ENCODE data around the gene RFNG.

Gene RFNG

DNA sequence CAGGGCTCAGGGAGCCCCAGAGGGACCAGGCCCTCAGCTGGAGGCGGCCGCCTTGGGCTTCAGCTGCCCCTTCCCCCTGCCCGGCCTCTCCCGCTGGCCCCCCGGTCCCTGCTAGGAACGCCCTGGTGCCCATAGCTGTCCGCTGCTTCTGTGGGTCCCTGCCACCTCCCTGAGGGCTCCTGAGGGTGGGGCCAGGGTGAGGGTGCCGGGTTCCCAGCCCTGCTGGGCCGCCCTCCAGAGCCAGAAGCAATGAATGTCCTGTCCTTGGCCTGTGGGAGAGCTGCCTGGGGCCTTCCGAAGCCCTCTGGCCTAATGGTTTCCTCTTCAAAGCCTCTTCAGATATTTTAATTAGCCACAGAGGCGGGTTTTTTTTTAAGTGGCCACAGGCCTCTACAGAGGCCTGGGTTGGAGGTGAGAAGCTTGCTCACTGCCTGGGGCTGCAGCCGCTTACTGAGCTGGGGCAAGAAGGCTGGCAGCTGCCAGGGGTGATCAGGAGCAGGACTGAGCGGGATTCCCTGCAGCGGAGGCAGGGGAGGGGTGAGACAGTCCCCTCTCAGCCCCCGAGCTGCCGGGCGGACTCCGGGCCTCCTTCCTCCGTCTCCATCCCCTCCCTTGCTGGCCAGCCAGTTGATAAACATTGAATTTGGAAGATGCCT is 38.8 kb downstream of the RFNG start:
- peak in 1 of 2 experiments; percentile 21 for DNase-seq

DNA sequence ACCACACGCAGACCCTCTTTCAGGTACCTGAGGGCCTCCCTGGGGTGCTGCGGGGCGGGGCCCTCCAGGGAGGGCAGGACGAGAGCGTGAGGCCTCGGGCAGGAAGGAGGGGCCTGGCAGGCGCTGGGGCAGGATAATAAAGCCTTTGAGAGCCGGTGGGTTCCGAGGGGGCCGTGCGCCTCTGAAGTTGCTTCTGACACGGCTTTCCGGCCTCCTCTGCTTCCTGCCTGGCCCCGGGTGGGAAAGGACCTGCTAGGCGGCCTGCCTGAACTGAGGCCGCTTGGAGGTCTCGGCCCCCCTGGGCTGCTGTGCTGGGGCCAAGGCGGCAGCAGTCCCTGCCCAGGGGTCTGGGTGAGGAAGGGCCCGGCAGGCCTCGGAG is 39.4 kb downstream of the RFNG start:
- no peak for DNase-seq

DNA sequence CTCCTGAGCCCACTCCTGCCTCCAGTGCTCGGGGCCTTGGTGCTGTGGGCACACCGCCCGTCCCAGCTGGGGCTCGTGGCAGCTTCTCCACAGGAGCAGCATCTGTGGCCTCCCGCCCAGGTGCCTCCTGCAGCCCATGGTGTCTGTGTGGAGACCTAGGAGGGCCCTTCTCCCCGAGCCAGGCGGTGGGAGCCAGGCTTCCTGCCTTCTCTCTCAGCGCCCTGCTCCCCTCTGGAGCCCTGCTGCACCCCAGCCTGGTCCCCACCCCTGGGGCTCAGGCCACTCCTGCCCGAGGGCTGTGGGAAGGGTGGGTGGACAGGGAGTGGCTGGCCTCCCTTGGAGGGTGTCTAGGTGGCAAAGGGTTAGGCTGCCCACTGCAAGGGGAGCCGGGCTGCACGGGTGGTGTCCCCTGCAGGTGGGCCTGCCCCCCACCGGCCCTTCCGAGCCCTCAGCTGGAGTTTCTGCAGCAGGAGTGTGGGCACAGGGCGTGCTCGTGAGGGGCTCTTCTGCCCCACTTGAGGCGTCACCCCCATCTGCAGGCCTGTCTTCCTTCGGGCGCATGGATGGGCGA is 39.9 kb downstream of the RFNG start:
- no peak for DNase-seq

DNA sequence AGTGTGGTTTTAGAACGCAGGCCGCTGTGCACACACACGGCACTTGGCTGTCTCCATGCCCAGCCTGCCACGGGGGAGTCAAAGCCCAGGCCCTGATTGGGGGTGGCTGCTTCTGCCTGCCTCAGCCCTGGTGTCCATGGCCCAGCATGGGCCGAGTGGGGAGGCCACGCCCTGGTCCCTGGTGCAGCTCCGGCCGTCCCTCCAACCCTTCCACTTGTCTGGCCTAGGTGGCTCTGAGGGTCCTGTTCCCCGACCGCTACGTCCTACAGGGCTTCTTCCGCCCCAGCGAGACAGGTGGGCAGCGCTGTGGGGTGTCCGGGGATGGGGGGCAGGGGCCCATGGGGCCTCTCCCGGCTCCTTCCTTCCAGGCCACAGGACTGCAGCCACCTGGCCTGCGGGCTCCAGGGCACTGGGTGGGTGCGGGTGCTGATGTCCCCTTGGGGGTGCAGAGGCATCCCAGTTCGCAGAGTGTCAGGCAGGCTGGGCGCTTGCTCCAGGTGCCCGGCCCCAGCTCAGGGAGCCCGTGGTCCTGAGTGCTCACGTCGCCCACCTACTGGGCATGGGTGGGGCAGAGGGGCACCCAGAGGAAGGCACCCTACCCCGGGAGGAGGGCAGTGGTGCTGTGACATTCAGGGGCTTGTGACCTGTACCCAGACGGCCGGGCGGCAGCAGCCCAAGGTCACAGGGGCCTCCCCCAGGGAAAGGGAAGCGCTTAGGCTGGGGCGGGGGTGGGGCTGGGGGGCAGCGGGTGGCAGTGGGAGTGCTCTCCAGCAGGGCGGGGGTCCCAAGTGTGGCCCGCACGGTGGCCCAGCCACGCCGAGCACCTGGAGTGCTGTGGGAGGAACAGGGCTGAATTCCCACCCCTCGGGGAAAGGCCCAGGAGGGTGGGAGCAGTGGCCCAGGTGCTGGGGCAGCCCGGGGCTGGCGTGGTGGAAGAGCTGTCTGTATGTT is 40.8 kb downstream of the RFNG start:
- DNase-seq, result no peak

DNA sequence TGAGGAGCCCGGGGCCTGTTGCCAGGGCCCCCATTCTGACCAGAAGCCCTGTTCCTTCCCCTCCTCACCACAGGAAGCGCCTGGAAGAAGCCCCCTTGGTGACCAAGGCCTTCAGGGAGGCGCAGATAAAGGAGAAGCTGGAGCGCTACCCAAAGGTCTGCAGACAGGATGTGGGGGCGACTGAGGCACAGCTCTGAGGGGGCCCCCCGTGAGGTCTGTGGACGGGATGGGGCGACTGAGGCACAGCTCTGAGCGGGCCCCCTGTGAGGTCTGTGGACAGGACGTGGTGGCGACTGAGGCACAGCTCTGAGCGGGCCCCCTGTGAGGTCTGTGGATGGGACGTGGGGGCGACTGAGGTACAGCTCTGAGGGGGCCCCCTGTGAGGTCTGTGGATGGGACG is 42.2 kb downstream of the RFNG start:
- no peak for DNase-seq

DNA sequence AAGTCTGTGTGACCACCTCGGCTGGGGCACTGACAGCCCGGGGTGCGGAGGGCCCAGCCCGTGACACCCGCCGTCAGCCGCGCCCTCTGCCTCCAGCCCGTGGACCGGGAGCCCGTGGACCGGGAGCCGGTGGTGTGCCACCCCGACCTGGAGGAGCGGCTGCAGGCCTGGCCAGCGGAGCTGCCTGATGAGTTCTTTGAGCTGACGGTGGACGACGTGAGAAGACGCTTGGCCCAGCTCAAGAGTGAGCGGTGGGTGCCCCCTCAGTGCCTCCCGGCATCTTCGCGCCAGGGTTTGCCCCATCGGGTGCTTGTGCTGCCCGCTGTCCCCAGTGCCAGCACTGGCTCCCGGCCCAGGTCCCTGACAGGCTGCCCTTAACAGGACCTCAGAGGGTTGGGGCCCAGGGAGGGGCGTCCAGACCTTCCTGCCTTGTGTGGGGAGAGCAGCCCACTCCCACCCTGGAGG is 42.6 kb downstream of the RFNG start:
- no peak for DNase-seq

DNA sequence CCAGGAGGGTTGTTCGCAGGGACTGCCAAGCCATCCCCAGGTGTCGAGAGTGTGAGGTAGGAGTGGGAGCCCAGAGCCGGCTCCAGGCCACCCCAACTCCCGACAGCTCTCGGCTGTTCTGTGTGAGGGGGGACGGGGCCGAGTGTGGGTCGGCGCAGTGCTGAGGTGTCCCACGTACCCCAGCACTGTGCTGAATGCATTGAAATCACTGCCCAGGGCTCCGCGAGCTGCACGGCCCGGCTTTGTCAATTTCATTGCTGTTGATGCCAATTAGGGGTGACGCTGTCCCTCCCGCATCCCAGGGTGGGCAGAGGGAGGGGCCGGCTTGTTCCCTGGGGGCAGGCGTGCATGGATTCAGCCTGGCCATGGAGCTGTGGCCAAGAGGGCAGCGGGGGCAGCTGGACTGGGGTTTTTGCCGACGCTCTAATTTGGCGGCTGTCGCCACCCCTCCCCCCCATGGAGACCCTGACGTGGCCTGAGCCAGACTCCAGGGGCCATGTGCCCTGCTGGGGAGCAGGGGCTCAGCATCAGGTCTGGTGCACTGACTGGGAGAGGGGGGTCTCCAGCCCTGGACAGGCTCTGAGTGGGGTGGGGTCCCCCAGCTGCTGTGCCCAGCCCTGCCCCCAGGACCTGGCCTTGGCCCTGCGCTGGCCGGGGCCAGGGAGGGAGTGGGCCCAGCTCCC is 43.2 kb downstream of the RFNG start:
- DNase-seq, result no peak

DNA sequence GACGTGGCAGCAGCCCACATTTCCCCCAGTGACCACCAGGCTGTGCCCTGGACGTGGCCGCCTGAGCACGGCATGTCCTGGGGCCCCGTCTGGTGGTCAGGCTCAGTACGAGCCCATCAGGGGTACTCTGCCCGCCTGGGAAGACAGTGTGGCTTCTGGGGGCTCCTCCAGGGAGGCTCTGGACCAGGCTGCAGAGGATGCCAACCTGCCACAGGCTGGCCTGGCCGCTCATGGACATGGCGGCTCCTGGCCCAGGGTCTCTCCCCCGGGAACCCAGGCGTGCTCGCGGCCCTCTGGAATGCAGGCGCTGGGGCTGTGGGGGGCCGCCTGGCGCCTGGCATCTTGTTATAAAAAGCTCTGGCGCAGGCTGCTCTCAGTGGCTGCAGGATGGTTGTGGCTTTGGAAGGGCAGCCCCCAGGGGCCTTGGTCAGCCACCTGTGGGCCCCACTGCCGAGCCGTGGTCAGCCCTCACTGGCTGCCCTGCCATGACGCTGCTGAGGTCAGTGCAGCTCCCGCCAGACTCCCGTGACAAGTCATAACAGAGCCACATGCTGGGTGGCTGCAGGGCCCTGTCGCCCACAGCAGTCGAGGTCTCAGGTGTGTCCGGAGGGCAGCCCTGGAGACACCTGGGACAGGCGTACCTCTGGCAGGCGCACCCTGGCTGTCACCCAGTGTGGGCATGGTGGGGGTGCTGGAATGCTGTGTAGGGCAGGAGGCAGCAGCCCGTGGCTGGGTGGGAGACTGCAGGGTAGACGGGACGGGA is 43.9 kb downstream of the RFNG start:
- no peak for DNase-seq

DNA sequence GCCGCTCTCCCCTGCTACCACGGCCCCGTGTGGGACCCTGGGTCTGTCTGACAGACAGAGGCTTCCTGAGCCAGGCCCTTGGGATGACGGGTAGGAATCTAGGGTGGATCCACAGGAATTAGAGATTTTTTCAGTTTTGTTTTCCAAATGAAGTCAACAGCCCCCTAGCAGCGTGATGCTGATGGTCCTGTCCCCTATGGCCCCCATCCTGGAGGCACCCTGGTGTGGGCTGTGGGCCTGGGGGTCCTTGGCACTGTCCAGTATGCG is 44.5 kb downstream of the RFNG start:
- DNase-seq, result no peak

DNA sequence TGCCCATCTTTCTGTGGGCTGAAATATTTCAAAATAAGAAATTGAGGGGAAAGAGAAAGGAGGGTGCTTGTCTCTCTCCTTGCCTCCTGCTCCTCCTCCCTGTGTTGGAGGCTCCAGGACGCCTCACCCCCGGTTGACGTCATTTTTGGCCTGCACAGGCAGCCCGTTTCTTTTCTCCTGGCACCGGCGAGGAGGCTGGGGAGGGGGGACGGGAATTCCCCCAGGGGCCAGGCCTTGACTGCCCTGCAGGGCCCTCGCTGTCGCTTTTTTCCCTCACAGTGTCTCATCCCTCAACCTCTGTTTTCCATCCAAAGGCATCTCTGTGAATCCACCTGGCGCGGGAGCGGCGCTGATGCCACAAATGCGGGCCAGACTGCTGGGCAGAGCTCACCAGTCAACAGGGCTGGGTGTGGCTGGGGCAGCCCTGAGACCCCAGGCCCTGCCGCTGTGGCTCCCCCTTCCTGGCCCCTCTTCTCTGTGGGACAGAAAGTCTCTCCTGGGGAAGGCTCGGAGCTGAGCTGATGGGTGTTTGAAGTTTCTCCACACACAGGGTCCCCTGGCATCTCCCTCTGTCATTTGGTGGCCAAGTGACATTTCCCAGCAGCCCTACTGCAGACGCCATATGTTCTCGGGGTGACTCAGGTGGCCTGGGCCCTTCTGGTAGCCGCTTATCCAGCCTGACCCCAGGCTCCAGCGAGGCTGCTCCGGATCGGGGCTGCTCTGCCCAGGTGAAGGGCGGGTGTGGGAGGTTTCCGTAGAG is 45.0 kb downstream of the RFNG start:
- no peak for DNase-seq

DNA sequence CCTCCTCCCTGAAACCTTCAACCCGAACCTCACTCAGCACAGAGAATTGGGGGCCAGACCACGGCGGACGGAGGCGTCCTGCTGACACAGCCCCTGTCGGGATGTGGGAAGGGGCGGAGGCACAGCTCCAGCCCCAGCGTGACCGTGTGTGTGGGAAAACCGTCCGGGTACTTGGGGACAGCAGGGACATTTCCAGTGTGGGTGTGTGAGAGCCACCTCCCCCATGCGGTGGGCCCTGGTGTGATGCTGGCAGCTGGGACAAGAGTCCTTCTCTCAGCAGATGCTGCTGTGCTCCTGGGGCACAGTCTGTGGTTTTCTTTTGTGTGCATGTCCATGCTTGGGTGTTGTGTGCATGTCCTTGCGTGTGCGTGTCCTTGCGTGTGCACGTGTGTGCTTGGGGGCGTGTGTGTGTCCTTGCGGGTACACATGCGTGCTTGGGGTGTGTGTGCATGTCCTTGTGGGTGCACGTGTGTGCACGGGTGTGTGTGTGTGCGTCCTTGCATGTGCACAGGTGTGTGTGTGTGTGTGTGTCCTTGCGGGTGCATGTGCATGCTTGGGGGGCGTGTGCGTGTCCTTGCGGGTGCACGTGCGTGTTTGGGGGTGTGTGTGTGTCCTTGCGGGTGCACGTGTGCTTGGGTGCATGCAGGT is 45.8 kb downstream of the RFNG start:
- DNase-seq, result no peak

DNA sequence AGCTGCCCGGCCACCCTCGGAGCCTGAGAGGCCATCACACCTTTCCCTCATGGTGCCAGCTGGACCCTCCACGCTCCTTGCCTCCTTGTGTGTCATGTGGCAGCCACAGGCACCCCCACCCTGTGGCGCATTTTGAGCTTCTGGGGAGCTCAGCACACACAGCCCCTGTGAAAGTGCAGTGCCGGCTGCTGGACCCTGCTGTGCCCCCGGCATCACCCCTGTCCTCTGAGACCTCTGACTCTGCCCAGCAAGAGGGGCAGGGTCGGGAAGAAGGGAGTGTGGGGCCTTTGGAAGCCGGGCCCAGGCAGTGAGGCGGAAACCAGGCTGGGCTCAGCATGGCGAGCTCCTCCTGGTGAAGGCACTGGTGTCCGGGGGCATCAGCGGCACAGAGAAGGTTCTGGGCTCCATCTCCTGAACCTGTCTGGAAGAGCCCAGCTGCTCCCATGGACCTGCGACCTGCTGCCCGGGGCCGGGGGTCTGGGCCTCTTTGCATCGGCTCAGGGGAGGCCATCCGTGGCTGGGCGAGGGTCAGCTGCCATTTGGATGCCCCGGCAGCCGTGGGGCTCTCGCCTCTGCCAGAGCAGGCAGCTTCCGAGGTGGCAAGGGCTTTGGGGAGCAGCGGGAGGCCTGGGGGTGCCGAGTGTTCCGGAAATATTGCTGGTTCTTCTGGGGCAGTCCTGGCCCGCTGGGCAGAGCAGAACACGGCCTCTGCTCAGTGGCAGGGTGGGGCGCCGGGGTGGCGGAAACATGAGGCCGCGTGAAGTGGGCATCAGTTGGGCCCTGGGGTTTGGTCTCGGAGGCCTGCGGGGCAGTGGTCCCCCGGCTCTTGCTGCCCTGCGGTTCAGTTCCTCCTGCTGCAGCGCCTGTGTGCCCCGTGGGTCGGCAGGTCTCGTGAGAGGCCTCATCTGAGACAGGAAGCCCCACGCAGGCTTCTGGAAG is 46.8 kb downstream of the RFNG start:
- no peak for DNase-seq

DNA sequence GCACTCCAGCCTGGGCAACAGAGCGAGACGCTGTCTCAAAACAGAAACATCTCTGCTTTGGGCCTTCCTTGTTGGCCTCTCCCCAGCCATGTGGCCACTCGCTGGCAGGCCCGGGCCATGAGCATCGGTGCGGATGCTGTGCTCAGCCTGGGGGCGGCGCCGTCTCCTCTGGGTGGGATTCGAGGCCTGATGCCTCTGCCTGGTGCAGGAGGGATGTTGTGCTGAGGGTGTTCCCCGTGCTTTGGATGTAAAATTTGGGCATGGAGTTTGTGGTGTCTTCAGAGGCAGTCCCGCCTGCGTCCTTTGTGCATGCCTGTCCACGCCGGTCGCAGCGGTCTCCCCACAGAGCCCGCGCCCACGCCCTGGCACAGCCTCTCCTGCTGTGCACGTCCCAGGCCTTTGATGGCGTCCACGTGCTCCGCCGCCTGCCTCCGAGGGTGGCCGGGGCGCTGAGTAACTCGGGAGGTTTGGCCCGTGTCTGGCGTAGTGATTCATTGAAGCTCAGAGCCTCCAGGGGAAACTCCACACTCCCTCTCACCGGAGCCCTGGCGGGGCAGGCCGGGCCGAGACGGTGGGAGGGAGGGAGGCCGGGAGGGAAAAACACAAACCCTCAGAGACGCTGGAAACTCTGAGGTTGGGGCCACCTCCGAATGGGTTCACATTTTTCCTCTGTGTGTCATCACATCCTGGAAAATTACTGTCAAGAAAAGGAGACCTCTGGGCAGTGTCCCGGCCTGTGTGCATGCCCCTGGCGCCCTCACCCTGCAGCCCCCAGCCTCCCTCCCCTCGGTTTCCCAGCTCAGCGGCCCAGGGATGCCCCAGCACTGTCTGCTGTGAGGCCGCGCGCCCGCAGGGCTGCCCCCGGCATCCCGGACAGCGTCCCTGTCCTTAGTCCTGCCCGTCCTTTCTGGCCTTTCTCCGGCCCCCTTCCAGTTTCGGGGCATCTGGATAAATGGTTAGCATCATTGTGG is 47.9 kb downstream of the RFNG start:
- no peak for DNase-seq

DNA sequence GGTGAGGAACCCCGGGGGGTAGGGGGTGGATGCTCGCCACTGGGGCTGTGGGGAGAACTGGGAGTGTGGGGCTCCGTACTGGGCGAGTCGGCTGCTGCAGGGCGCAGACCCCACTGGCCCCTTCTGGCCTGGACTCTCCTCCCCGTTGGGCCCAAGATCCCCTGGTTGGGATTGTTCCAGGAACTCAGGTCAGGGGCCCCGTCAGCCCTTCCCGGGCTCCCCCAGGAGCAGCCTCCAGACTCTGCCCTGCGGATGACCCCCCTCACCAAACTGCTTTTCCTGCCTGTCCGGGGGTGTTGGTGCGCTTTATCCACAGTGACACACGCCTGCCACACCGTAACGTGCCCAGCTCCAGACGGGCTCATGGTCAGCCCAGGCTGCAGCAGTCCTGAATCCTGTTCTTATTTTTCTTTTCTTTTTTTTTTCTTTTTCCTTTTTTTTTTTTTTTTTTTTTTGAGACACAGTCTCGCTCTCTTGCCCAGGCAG is 50.0 kb downstream of the RFNG start:
- DNase-seq, result no peak

DNA sequence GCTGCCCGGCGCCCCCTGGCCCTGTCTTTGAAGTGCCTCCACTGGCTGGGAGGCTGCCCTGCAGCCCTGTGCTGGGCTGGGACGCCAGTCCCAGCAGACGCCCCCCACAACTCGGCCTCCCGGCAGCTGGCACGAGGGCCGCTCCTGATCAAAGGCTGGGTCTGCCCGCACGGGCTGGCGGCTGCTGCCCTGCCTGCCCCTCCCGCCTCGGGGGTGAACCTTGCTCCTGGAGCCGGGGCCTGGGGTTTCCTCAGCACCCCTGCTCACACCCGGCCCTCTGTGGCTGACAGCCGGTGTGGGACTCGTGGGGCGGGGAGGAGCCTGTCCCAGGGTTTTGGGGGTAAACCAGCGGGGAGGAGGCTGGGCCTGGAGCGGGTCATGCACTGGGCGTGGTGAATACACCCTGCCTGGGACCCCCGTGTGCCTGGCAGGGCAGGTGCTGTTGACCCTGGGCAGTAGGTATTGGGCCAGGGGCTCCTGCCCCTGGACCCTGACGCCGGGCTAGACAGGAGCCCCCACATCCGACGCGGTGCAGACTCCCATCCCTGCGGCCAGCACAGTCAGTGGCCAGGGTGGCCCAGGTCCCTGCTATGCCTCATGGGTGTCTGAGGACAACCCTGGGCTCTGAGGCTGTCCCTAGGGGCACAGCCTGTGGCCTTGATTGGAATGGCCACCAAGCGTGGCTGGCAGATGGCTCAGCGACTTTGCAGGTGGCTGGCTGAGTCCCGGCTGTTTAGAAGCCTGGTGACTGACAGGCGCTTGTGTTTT is 50.6 kb downstream of the RFNG start:
- no peak for DNase-seq

DNA sequence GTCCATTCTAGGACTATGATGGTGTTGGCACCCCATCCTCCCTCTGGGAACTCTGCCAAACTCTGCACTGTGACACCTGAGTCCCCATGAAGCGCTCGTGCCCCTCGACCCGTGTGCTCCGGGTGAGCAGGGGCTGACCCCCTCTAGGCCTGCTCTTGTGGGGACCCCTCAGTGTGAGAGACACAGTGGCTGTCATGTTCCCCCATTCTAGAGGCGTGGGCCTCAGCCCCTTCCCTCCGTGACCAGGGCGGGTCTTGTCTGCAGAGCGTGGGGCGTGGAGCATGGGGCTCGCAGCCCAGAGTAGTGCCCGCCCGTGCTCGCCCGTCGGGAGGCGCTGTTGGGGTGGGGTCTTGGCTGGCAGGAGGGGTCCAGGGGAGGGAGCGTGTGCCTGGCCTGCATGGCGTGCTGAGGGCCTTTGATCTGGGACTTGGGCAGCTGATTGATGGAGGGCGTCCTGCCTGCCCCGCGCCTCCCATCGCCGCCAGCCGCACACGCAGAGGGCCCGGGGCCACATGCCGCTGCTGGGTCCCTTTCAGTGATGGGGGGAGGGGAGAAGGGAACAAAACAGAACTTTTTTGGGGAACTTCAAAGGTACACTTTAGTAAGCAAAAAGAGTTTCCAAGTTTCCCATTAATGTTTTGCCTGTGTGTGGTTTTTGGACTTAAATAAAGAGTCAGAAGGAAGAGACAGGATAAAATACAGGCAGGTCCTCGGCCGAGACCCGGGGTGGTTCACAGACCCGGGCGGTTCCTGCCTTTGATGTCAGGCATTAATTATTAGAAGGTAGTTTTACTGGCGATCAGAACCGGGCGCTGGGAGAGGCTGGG is 51.4 kb downstream of the RFNG start:
- no peak for DNase-seq

DNA sequence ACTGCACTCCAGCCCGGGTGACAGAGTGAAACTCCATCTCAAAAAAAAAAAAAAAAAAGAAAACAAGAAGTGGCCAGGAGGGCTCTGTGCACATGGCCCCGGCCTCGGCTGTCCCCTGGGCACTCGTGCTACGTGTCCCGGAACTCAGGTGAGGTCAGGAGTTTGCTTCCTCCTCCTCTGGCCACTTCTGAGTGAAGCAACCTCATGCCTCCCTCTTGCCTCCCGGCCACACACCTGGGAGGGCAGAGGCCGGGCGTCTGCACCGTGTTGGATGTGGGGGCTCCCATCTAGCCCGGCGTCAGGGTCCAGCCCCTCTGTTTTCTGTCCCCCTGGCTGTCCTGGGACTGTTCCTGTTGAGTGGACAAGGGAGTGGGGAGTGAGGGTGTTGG is 52.0 kb downstream of the RFNG start:
- DNase-seq, result no peak
